Rectal smooth muscle tissue (tissue), 1 donor: ENCODE results near the gene CDC42SE1.
"Not testable (repeated sequence)": the region's sequence is repeated elsewhere in the genome, so short reads cannot be mapped to it uniquely, and the experiment has no call there.

ENCODE experiments used
- H3K27ac ChIP-seq: one replicate; pipeline ENCODE4 v1.7.0; 2013; ENCODE audit warnings: low read depth, low read length, inconsistent platforms
- H3K27me3 ChIP-seq: one replicate; pipeline ENCODE4 v1.7.0; 2013; ENCODE audit warnings: low read length; ENCODE audit not compliant: control insufficient read depth, insufficient read depth
- H3K36me3 ChIP-seq: one replicate; pipeline ENCODE4 v1.7.0; 2013; ENCODE audit warnings: low read length; ENCODE audit not compliant: control insufficient read depth, insufficient read depth
- H3K4me1 ChIP-seq: one replicate; pipeline ENCODE4 v1.7.0; 2013; ENCODE audit warnings: low read length; ENCODE audit not compliant: control insufficient read depth, insufficient read depth
- H3K4me3 ChIP-seq: one replicate; pipeline ENCODE4 v1.7.0; 2013; ENCODE audit warnings: low read length
- H3K9ac ChIP-seq: one replicate; pipeline ENCODE4 v1.7.0; 2013; ENCODE audit warnings: low read length

The CDC42SE1 gene, protein sequence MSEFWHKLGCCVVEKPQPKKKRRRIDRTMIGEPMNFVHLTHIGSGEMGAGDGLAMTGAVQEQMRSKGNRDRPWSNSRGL

DNA sequence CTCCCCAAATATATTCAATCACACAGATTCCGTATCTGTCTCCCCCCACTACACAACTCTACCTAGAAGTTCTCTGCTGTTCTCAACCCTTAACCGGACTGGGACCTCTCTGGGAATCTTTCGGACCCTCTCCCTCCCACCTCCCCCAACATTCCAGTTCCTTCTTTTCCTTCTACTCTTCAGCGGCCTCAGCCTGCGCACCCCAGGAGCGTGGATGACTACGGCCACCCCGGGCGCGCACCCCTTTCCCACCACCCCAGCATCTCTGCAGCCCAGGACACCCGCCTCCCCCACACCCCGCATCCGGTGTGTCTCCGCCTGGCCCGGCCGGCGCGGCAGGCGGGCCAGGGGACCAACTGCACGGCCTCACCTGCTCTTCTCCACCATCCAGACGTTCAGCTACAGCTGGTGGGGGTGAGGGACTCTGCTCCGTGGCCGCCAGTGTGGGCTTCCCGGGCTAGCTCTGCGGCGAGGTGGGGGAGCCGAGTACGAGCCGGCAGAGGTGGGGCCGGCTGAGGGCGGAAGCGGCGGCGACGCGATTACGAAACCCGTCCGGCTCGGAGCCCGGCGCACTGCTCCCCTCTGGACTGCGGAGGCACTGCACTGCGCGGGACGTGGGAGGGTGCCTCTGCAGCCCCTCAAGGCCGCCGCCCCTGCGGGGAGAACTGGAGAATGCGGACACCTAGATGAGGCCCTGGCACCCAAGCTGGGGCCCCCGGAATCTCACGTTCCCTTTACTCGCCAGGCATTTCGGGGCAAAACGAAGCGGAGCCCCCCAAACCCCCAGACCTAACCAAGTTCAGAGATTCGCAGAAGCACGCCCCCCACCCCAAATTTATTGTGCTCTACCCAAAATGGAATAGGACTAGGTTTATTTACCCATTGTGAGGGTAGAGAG is at the start of gene CDC42SE1:
Gene CDC42SE1 (minus strand): TSS at position 514 of the 898 bp plus-strand sequence. CDS start 3,892 bp downstream, outside the sequence.
- Histone ChIP-seq H3K4me3 (peak within 1 kb of the TSS; percentile 94), H3K4me1 (peaks cover 7% of the 10 kb centered on the region), H3K9ac (peak within 1 kb of the TSS; percentile 96), H3K27ac (peak within 1 kb of the TSS; percentile 96), H3K36me3 (peaks cover 13% of the 10 kb centered on the region), H3K27me3 (no peaks in the 10 kb centered on the region)

DNA sequence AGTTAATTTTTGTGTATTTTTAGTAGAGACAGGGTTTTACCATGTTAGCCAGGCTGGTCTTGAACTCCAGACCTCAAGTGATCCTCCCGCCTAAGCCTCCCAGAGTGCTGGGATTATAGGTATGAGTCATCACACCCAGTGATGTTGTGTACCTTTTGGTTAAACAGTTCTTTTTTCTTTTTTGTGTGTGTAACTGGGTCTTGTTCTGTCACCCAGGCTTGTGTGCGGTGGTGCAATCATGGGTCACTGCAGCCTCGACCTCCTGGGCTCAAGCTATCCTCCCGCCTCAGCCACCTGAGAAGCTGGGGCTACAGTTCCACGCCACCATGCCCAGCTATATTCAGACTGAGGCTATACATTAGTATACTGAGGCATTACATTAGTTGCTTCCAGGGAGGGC is 48.9 kb upstream of the CDC42SE1 start:
- Histone ChIP-seq H3K36me3 (peaks cover 3% of the 10 kb centered on the region), H3K4me1 (no peaks in the 10 kb centered on the region), H3K27ac (no peak overlapping the region), H3K4me3 (no peak overlapping the region), H3K27me3 (no peaks in the 10 kb centered on the region), H3K9ac (no peak overlapping the region)

- Histone ChIP-seq H3K4me1 (no peaks in the 10 kb centered on the region), H3K36me3 (peaks cover 3% of the 10 kb centered on the region), H3K27ac (no peak overlapping the region), H3K27me3 (no peaks in the 10 kb centered on the region), H3K9ac (no peak overlapping the region), H3K4me3 (no peak overlapping the region)
Measured at GRCh38 chr1:151106894-151107293, 47.5 kb upstream of the CDC42SE1 start.

GRCh38 chr1:151104630-151105029 is 45.2 kb upstream of the CDC42SE1 start:
- H3K36me3 ChIP-seq = peaks cover 3% of the 10 kb centered on the region
- H3K9ac ChIP-seq = no peak overlapping the region
- H3K27me3 ChIP-seq = no peaks in the 10 kb centered on the region
- no peaks in the 10 kb centered on the region for H3K4me1 ChIP-seq
- H3K4me3 ChIP-seq = no peak overlapping the region
- no peak overlapping the region for H3K27ac ChIP-seq

GRCh38 chr1:151098126-151098525 is 38.7 kb upstream of the CDC42SE1 start:
- no peaks in the 10 kb centered on the region for H3K36me3 ChIP-seq
- no peaks in the 10 kb centered on the region for H3K4me1 ChIP-seq
- H3K27ac ChIP-seq = no peak overlapping the region
- no peaks in the 10 kb centered on the region for H3K27me3 ChIP-seq
- no peak overlapping the region for H3K4me3 ChIP-seq
- no peak overlapping the region for H3K9ac ChIP-seq

DNA sequence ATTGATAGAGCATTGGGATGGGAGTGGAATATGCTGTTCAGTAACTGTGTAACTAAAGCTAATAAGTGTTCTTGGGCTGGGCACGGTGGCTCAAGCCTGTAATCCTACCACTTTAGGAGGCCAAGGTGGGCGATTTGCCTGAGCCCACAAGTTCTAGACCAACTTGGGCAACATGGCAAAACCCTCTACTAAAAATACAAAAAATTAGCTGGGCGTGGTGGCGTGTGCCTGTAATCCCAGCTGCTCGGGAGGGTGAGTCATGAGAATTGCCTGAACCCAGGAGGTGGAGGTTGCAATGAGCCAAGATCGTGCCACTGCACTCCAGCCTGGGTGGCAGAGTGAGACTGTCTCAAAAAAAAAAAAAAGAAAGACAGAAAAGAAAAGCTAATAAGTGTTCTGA is 38.0 kb upstream of the CDC42SE1 start:
- H3K9ac ChIP-seq, H3K27me3 ChIP-seq, H3K36me3 ChIP-seq, H3K4me3 ChIP-seq, H3K4me1 ChIP-seq, H3K27ac ChIP-seq: not testable (repeated sequence)

DNA sequence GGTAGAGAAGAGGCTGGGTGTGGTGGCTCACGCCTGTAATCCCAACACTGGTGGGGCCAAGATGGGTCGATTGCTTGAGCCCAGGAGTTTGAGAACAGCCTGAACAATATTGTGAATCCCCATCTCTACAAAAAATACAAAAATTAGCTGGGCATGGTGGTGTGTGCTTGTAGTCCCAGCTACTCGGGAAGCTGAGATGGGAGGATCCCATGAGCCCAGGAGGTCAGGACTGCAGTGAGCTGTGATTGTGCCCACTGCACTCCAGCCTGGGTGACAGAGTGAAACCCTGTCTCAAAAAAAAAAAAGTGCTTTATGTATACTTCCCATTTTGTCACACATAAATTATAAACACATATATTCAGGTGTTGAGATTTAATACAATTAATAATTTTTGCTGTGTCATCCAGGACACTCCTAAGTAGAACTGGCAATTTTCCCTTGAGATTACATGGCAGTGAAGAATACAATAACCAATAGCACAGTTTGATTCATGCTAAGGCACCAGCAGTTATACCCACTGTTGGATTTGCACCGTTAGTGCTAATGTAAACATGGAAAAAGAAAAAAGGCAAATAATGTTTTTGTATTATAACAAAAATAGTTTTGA is 26.6 kb upstream of the CDC42SE1 start:
- Histone ChIP-seq H3K9ac (no peak overlapping the region), H3K4me3 (no peak overlapping the region), H3K27me3 (no peaks in the 10 kb centered on the region), H3K27ac (no peak overlapping the region), H3K4me1 (no peaks in the 10 kb centered on the region), H3K36me3 (no peaks in the 10 kb centered on the region)

- no peak overlapping the region for H3K27ac ChIP-seq
Measured at GRCh38 chr1:151072224-151072623, 12.8 kb upstream of the CDC42SE1 start.

GRCh38 chr1:151070474-151071276 is 11.3 kb upstream of the CDC42SE1 start, which contains the start of gene GABPB2:
GABPB2 (plus strand) TSS chr1:151070761; CDS start chr1:151088190, 17,429 bp downstream.
- H3K27ac ChIP-seq = peak within 1 kb of the TSS; percentile 100
- no peaks in the 10 kb centered on the region for H3K4me1 ChIP-seq
- peak within 1 kb of the TSS; percentile 97 for H3K4me3 ChIP-seq
- H3K36me3 ChIP-seq = no peaks in the 10 kb centered on the region
- H3K27me3 ChIP-seq = no peaks in the 10 kb centered on the region
- H3K9ac ChIP-seq = peak within 1 kb of the TSS; percentile 100

More at GRCh38 chr1:151072224-151072623, 12.8 kb upstream of the CDC42SE1 start:
- Histone ChIP-seq H3K27me3 (no peaks in the 10 kb centered on the region), H3K9ac (no peak overlapping the region), H3K36me3 (no peaks in the 10 kb centered on the region), H3K4me3 (no peak overlapping the region), H3K4me1 (no peaks in the 10 kb centered on the region)

GRCh38 chr1:151069103-151069486 is 9.7 kb upstream of the CDC42SE1 start:
- no peak overlapping the region for H3K4me3 ChIP-seq

DNA sequence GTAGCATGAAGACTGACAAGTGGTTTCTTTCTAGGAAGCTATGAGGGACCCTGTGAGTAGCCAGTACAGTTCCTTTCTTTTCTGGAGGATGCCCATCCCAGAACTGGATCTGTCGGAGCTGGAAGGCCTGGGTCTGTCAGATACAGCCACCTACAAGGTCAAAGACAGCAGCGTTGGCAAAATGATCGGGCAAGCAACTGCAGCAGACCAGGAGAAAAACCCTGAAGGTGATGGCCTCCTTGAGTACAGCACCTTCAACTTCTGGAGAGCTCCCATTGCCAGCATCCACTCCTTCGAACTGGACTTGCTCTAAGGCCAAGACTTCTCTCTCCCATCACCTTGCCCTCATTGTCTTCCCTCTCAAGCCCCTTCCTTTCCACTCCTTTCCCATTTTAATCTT is 7.8 kb upstream of the CDC42SE1 start:
- Histone ChIP-seq H3K27me3 (no peaks in the 10 kb centered on the region), H3K27ac (no peak overlapping the region), H3K36me3 (no peaks in the 10 kb centered on the region), H3K4me3 (no peak overlapping the region), H3K4me1 (no peaks in the 10 kb centered on the region), H3K9ac (no peak overlapping the region)

More at GRCh38 chr1:151069103-151069486, 9.7 kb upstream of the CDC42SE1 start:
- H3K36me3 ChIP-seq = no peaks in the 10 kb centered on the region
- peak overlapping the region; percentile 100 for H3K27ac ChIP-seq
- no peaks in the 10 kb centered on the region for H3K27me3 ChIP-seq
- H3K4me1 ChIP-seq = no peaks in the 10 kb centered on the region
- no peak overlapping the region for H3K9ac ChIP-seq

- no peaks in the 10 kb centered on the region for H3K27me3 ChIP-seq
- no peaks in the 10 kb centered on the region for H3K4me1 ChIP-seq
- H3K4me3 ChIP-seq = no peak overlapping the region
- no peaks in the 10 kb centered on the region for H3K36me3 ChIP-seq
- no peak overlapping the region for H3K27ac ChIP-seq
- no peak overlapping the region for H3K9ac ChIP-seq
Measured at GRCh38 chr1:151065089-151065645, 5.7 kb upstream of the CDC42SE1 start.
